ENCODE results near the gene SLC24A4. TPM values are rescaled to one million over a fixed set of nuclear protein-coding genes. Genes with fewer than 3 reads are reported as not detected.

Gene SLC24A4
- total RNA-seq, 1 donor from 2014 or later = 0.36 TPM

GRCh38 chr14:92525322-92526095, 202.5 kb downstream of the SLC24A4 start:
- intact Hi-C loops (cut with micrococcal nuclease) = no loop called here
- H3K27ac ChIP-seq (replicated peaks) = no peak overlapping the region
- no peaks in the 10 kb centered on the region for H3K9me3 ChIP-seq (replicated peaks)
- TF ChIP-seq CTCF (IDR thresholded peaks at IDR 0.05; ENCODE audit: borderline replicate concordance) = no peak
- peaks cover 25% of the 10 kb centered on the region for H3K4me1 ChIP-seq
- no peaks in the 10 kb centered on the region for H3K27me3 ChIP-seq (ENCODE audit: low read depth)
- H3K4me3 ChIP-seq = no peak overlapping the region
- H3K36me3 ChIP-seq = no peaks in the 10 kb centered on the region
- no peak for DNase-seq

- no peaks in the 10 kb centered on the region for H3K27me3 ChIP-seq (ENCODE audit: low read depth)
- H3K4me1 ChIP-seq = peaks cover 41% of the 10 kb centered on the region
- H3K4me3 ChIP-seq = no peak overlapping the region
- no peak for DNase-seq
- H3K27ac ChIP-seq (replicated peaks) = no peak overlapping the region
- no peaks in the 10 kb centered on the region for H3K36me3 ChIP-seq
- intact Hi-C loops (cut with micrococcal nuclease) = no loop called here
- H3K9me3 ChIP-seq (replicated peaks) = no peaks in the 10 kb centered on the region
- no peak for TF ChIP-seq CTCF (IDR thresholded peaks at IDR 0.05; ENCODE audit: borderline replicate concordance)
Observed at GRCh38 chr14:92527721-92528120, 204.8 kb downstream of the SLC24A4 start.

GRCh38 chr14:92528486-92529100, 205.6 kb downstream of the SLC24A4 start:
- Histone ChIP-seq H3K27ac (replicated peaks) (no peak overlapping the region), H3K4me1 (peaks cover 43% of the 10 kb centered on the region), H3K27me3 (ENCODE audit: low read depth) (no peaks in the 10 kb centered on the region), H3K4me3 (no peak overlapping the region), H3K9me3 (replicated peaks) (no peaks in the 10 kb centered on the region), H3K36me3 (no peaks in the 10 kb centered on the region)
- TF ChIP-seq CTCF (IDR thresholded peaks at IDR 0.05; ENCODE audit: borderline replicate concordance) = no peak
- intact Hi-C loops (cut with micrococcal nuclease) = no loop called here
- no peak for DNase-seq

DNA sequence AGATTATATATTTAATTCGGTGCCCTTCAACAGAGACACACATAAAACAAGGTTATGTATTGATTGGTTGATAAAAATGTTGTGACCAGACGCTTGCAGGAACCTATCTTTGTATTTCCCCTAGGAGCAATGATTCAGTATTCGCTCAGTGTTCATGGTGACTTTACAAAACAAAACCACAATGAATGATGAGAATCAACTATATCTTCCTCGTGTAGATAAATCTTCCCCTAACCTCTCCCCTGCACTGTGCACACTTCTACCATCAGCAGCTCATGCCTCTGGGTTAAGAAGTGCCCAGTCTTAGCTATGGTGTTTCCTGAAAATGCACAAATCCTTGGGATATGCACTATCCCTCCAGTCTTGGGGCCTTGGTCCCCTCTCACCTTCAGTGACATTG, 206.9 kb downstream of the SLC24A4 start:
- no peak for TF ChIP-seq CTCF (IDR thresholded peaks at IDR 0.05; ENCODE audit: borderline replicate concordance)
- Histone ChIP-seq H3K27ac (replicated peaks) (no peak overlapping the region), H3K9me3 (replicated peaks) (no peaks in the 10 kb centered on the region), H3K27me3 (ENCODE audit: low read depth) (no peaks in the 10 kb centered on the region), H3K36me3 (no peaks in the 10 kb centered on the region), H3K4me3 (no peak overlapping the region), H3K4me1 (peaks cover 43% of the 10 kb centered on the region)
- intact Hi-C loops (cut with micrococcal nuclease) = no loop called here
- DNase-seq = no peak

GRCh38 chr14:92531106-92531873, 208.3 kb downstream of the SLC24A4 start:
- Histone ChIP-seq H3K36me3 (no peaks in the 10 kb centered on the region), H3K27ac (replicated peaks) (no peak overlapping the region), H3K4me1 (peaks cover 47% of the 10 kb centered on the region), H3K9me3 (replicated peaks) (no peaks in the 10 kb centered on the region), H3K27me3 (ENCODE audit: low read depth) (no peaks in the 10 kb centered on the region), H3K4me3 (no peak overlapping the region)
- intact Hi-C loops (cut with micrococcal nuclease) = no loop called here
- no peak for TF ChIP-seq CTCF (IDR thresholded peaks at IDR 0.05; ENCODE audit: borderline replicate concordance)
- no peak for DNase-seq
